Fibroblast of pulmonary artery (primary cell): ENCODE measurements around the gene DSTYK.
A peak's percentile ranks its signal among the peaks of the same experiment; 100 is the strongest.
"Not testable (repeated sequence)": the region's sequence is repeated elsewhere in the genome, so short reads cannot be mapped to it uniquely, and the experiment has no call there.

Source experiments
- DNase-seq: peaks from one replicate; pipeline ENCODE4 v3.0.0-alpha.2; 2010; ENCODE audit warnings: low read depth
- H3K4me3 ChIP-seq: replicated peaks from 2 replicates; pipeline ENCODE4 v1.5.1; 2011; ENCODE audit warnings: low read depth, mild to moderate bottlenecking, control low read depth, low read length, moderate library complexity
- CTCF ChIP-seq: IDR thresholded peaks from 2 replicates; pipeline ENCODE4 v1.5.1; 2011; ENCODE audit warnings: mild to moderate bottlenecking, control low read depth, low read length, inconsistent platforms; ENCODE audit errors: missing control alignments

The DSTYK gene

GRCh38 chr1:205183676-205184335 lies 27.7 kb downstream of the DSTYK start:
- no peak overlapping the region for H3K4me3 ChIP-seq
- no peak for TF ChIP-seq CTCF
- DNase-seq, result no peak

DNA sequence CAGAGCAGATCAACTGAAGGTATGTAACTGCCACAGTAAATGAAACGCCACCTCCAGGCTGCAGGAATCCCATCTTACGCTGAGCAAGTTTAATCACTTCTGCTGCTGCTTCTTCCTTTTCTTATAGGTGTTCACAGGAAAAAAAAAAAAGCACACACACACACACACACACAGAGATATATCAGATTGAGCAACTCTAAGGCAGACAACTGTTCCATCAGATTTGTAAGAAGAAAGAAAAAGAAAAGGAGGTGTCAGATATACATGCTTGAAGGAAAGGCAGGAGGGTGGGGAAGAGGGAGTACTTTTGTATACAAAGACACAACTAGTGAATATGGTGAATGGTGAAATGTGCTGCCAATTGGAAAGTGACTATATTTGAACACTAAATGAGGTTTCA lies 28.6 kb downstream of the DSTYK start:
- no peak for TF ChIP-seq CTCF
- no peak overlapping the region for H3K4me3 ChIP-seq
- no peak for DNase-seq

- DNase-seq, H3K4me3 ChIP-seq: not testable (repeated sequence)
These were observed 31.2 kb downstream of the DSTYK start for GRCh38 chr1:205180331-205180730.

DNA sequence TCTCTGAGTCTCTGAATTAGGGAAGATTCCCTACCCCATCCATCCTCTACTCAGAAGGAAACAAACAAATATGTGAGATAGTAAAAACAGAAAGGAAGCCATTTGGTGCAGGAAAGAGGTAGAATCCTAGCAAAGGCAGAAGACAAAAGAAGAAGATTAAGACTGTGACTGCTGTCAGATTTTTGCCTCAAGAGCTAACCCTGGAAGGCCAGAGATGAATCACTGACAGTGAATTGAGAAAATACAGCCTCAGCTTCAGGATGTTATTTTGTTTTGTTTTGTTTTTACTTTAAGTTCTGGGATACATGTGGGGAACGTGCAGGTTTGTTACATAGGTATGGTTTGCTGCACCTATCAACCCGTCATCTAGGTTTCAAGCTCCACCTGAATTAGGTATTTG lies 31.7 kb downstream of the DSTYK start:
- peak; percentile 27 for DNase-seq
- H3K4me3 ChIP-seq, result no peak overlapping the region
- TF ChIP-seq CTCF, result no peak

DNA sequence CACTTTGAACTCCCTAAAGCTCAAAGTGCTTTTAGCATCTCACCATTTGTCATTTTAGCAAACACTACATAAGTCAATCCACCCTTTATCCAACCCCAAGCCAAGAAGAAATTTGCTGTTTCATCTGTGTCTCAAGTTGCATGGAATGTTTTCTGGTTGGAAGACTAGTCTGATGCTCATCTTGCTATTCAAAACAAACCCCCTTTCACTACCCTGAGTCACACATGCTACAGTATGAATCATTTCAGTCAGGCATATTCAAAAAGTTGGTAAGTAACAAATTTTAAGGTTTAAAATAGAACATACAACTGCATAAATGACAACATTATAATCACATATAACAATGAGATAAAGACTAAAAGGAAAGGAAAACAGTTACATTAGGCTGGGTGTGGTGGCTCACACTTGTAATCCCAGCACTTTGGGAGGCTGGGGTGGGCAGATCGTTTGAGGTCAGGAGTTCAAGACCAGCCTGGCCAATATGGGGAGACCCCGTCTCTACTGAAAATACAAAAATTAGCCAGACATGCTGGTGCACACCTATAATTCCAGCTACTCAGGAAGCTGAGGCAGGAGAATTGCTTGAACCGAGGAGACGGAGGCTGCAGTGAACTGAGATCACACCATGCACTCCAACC lies 38.7 kb downstream of the DSTYK start:
- DNase-seq, result peak; percentile 93
- H3K4me3 ChIP-seq, result no peak overlapping the region
- no peak for TF ChIP-seq CTCF

GRCh38 chr1:205171369-205171768 lies 40.1 kb downstream of the DSTYK start:
- no peak for DNase-seq
- H3K4me3 ChIP-seq, result no peak overlapping the region
- no peak for TF ChIP-seq CTCF

DNA sequence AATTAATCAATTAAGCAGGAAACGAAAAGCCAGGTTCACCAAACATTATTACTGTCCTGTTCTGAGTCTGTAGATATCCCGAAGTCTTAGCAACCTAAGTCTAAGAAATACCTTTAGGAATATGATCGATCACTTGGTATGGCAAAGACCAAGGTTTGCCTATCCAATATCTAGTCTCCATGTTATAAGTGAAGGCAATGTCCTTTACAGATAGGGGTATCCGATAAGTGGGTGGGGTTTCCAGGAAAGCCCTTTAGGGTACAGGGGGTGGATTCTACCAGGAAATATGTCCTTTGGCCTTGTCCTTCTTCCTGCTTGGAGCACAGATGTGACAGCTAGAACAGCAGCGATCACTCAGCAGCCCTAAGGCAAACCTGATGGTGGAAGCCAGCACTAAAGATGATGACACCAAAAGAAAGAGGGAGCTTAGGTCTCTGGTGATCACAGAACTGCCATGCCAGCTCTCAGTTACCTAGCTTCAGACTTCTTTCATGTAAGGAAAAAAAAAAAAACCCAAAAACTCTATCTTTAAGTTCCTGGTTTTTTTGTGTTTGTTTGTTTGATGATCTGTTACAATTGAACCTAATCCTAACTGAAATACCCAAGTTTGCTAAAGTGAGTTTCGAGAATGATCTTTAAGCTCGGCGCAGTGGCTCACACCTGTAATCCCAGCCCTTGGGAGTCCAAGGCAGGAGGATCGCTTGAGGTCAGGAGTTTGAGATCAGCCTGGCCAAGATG lies 40.8 kb downstream of the DSTYK start:
- TF ChIP-seq CTCF, result no peak
- DNase-seq, result no peak
- H3K4me3 ChIP-seq, result no peak overlapping the region
